22Rv1 (cell line): Measurements from ENCODE around the gene CIROP.

Source experiments
- ZFX ChIP-seq: fragments of 450-650 bp; IDR thresholded peaks from 2 replicates; pipeline ENCODE4 v1.6.1; 2017; ENCODE audit warnings: antibody characterized with exemption, borderline replicate concordance
- TF ChIP-seq, protein P1 (sequence below): fragments of 450-650 bp; IDR thresholded peaks from 2 replicates; pipeline ENCODE4 v1.5.1; 2017; ENCODE audit warnings: mild to moderate bottlenecking

DNA sequence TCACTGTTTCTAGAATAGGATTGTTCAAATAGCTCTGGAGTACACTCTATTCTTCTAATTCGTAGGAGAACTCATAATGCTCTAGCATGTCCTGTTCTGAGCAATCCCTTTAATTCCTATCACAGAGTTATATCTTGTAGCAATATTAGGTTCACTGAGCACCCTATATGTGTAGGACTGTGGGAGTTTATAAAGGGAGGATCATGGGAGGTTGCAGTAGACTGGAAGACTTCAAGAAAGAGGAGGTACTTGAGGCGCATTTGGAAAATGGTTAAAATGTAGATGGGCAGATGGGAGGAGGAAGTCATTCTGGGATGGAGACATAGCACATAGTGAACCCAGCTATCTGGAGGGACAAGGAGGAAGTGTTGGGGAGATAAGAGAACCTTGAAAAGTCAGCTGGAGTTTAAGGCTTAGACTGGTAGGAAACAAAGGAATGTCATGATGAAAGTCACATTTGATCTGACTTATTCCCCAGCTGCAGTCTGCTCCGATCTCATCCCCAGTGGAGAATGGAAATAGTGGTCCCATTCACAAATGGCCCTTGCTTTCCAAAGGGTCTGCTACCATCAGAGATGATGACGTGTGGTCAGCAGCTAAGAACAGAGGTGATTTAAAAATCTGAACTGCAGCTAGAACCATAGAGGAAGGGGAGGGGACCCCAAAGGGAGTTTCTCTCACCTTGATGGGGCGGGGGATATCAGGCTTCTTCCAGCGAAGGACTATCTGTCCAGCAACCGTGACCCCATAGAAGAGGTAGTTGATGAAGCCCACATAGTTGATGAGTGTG lies 24.4 kb upstream of the CIROP start:
- TF ChIP-seq, protein P1, sequence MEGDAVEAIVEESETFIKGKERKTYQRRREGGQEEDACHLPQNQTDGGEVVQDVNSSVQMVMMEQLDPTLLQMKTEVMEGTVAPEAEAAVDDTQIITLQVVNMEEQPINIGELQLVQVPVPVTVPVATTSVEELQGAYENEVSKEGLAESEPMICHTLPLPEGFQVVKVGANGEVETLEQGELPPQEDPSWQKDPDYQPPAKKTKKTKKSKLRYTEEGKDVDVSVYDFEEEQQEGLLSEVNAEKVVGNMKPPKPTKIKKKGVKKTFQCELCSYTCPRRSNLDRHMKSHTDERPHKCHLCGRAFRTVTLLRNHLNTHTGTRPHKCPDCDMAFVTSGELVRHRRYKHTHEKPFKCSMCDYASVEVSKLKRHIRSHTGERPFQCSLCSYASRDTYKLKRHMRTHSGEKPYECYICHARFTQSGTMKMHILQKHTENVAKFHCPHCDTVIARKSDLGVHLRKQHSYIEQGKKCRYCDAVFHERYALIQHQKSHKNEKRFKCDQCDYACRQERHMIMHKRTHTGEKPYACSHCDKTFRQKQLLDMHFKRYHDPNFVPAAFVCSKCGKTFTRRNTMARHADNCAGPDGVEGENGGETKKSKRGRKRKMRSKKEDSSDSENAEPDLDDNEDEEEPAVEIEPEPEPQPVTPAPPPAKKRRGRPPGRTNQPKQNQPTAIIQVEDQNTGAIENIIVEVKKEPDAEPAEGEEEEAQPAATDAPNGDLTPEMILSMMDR = no peak
- TF ChIP-seq ZFX = no peak
